Endothelial cell of umbilical vein (primary cell): ENCODE data around the gene ADAMTS12. TPM values are rescaled to one million over a fixed set of nuclear protein-coding genes. Genes with fewer than 3 reads are reported as not detected.

Experiments
- BruUV-seq: library from RNA; stranded (reverse); fragments of 400-500 nt; replicated peaks from 2 replicates; lab custom pipeline; 2021; lab: Mats Ljungman, UMichigan
- CTCF ChIA-PET: fragments of 300-600, 350-600 bp; sonication (Branson Sonifier 250); formaldehyde crosslinking; loops from one replicate; lab custom pipeline; 2021; ENCODE audit warnings: antibody characterized with exemption, inconsistent platforms; lab: Charles Lee
- POLR2A ChIA-PET: fragments of 300-600, 350-600 bp; sonication (Branson Sonifier 250); formaldehyde crosslinking; loops from one replicate; lab custom pipeline; 2021; ENCODE audit warnings: antibody characterized with exemption, inconsistent platforms; lab: Charles Lee
- DNase-seq: peaks from one replicate; pipeline ENCODE4 v3.0.0-alpha.2; 2011; ENCODE audit warnings: low read depth, low spot score
- FAIRE-seq: peaks from 2 replicates; lab custom pipeline; 2011; peaks lifted over from hg19 to GRCh38; lab: Jason Lieb, UNC
- H2AFZ ChIP-seq: 2 replicates; pipeline ENCODE4 v1.6.0; 2012; ENCODE audit warnings: low read depth, low read length, control low read depth, inconsistent platforms
- H3K27ac ChIP-seq: 2 replicates; pipeline ENCODE4 v1.5.1; 2011; ENCODE audit warnings: low read depth, mild to moderate bottlenecking, control low read depth, low read length, moderate library complexity; ENCODE audit not compliant: insufficient read depth
- H3K27me3 ChIP-seq, 2 experiments: 2 replicates each; pipeline versions ENCODE4 v1.6.0 to v1.6.1; 2011; ENCODE audit warnings: low read length in 2 of 2, mixed read lengths in 1 of 2; ENCODE audit not compliant: control insufficient read depth in 2 of 2, insufficient read depth in 2 of 2
- H3K36me3 ChIP-seq, 2 experiments: 2 replicates in 1 of 2; 3 replicates in 1 of 2; pipeline ENCODE4 v1.5.1; 2011; ENCODE audit warnings: low read length in 2 of 2, mild to moderate bottlenecking in 1 of 2, moderate library complexity in 1 of 2; ENCODE audit not compliant: control insufficient read depth in 2 of 2, insufficient read depth in 2 of 2; ENCODE audit errors: extremely low read depth in 1 of 2
- H3K4me1 ChIP-seq: 3 replicates; pipeline ENCODE4 v1.5.1; 2011; ENCODE audit warnings: mild to moderate bottlenecking, low read length; ENCODE audit not compliant: control insufficient read depth, insufficient read depth; ENCODE audit errors: extremely low read depth
- H3K4me2 ChIP-seq: 2 replicates; pipeline ENCODE4 v1.6.1; 2011; ENCODE audit warnings: low read length, control low read depth, mixed read lengths; ENCODE audit not compliant: insufficient read depth
- H3K4me3 ChIP-seq, 3 experiments: fragments of 200-600 bp in 1 of 3; sonication (generic), shearing (Covaris generic) in 1 of 3; replicated peaks in 1 of 3; 2 replicates each; pipeline ENCODE4 v1.5.1; 2011 to 2016; ENCODE audit warnings: control low read depth in 3 of 3, low read length in 3 of 3, mild to moderate bottlenecking in 2 of 3, inconsistent platforms in 1 of 3, low read depth in 1 of 3, moderate library complexity in 1 of 3; ENCODE audit not compliant: insufficient read depth in 1 of 3
- H3K79me2 ChIP-seq: 2 replicates; pipeline ENCODE4 v1.6.0; 2012; ENCODE audit warnings: low read length, inconsistent platforms; ENCODE audit not compliant: control insufficient read depth, insufficient read depth
- H3K9ac ChIP-seq: replicated peaks from 2 replicates; pipeline ENCODE3; 2011; ENCODE audit warnings: low read length, control low read depth; ENCODE audit not compliant: insufficient read depth; ENCODE audit errors: extremely low read depth
- H3K9me1 ChIP-seq: replicated peaks from 3 replicates; pipeline ENCODE4 v1.6.0; 2011; ENCODE audit warnings: mild to moderate bottlenecking, low read length; ENCODE audit not compliant: control insufficient read depth, insufficient read depth; ENCODE audit errors: extremely low read depth
- H3K9me3 ChIP-seq: replicated peaks from 2 replicates; pipeline ENCODE4 v1.5.1; 2012; ENCODE audit warnings: low read length, inconsistent platforms; ENCODE audit not compliant: control insufficient read depth, insufficient read depth
- H4K20me1 ChIP-seq: replicated peaks from 2 replicates; pipeline ENCODE3; 2011; ENCODE audit warnings: mild to moderate bottlenecking, low read length; ENCODE audit not compliant: control insufficient read depth, insufficient read depth; ENCODE audit errors: extremely low read depth
- EZH2 ChIP-seq: IDR thresholded peaks from 2 replicates; pipeline ENCODE4 v1.6.1; 2012; ENCODE audit warnings: borderline replicate concordance, low read depth, mild to moderate bottlenecking, moderate library complexity, low read length, inconsistent platforms; ENCODE audit not compliant: severe bottlenecking
- FOS ChIP-seq: IDR thresholded peaks from 2 replicates; pipeline ENCODE4 v1.6.1; 2011; ENCODE audit warnings: mild to moderate bottlenecking, low read length, moderate library complexity, borderline replicate concordance; ENCODE audit not compliant: insufficient read depth
- GATA2 ChIP-seq: IDR thresholded peaks from 2 replicates; pipeline ENCODE4 v1.7.0; 2011; ENCODE audit warnings: low read depth, mild to moderate bottlenecking, moderate library complexity, mixed read lengths, low read length; ENCODE audit not compliant: insufficient read length, insufficient read depth
- JUN ChIP-seq: IDR thresholded peaks from 2 replicates; pipeline ENCODE4 v1.6.1; 2011; ENCODE audit warnings: borderline replicate concordance, low read depth; ENCODE audit not compliant: insufficient read length, insufficient read depth
- MAX ChIP-seq: IDR thresholded peaks from 2 replicates; pipeline ENCODE4 v1.6.1; 2011; ENCODE audit not compliant: insufficient read depth, insufficient read length
- MYC ChIP-seq: IDR thresholded peaks from one replicate; pipeline ENCODE4 v1.6.1; 2011; ENCODE audit warnings: mild to moderate bottlenecking, low read depth, low read length
- POLR2A ChIP-seq: IDR thresholded peaks from 2 replicates; pipeline ENCODE4 v1.6.1; 2012; ENCODE audit warnings: low read depth, mild to moderate bottlenecking, control low read depth, low read length
- POLR2AphosphoS5 ChIP-seq: IDR thresholded peaks from 2 replicates; pipeline ENCODE4 v1.6.1; 2012; ENCODE audit warnings: low read depth, mild to moderate bottlenecking, control low read depth, low read length, moderate library complexity; ENCODE audit not compliant: insufficient read depth
- dilution Hi-C: fragments of 300-500 bp; cut with MboI; formaldehyde crosslinking; loops from one replicate; pipeline ENCODE4 v1.15.0; 2019; ENCODE audit warnings: low sequenced_read_pairs; ENCODE audit not compliant: extremely low pct_ligation_motif_present
- intact Hi-C: fragments of 100-400 bp; cut with micrococcal nuclease; formaldehyde crosslinking; loops from one replicate; pipeline ENCODE4 v1.10.0; 2022
- polyA plus RNA-seq, 4 experiments: library from polyadenylated mRNA; depleted of rRNA in 3 of 4; stranded (reverse) in 3 of 4; unstranded in 1 of 4; fragments of >200 nt; gene quantifications; 2 replicates each; pipeline versions ENCODE4 v1.2.1 to v1.2.3, GENCODE V29; 2011 to 2012; ENCODE audit warnings: missing spikeins in 1 of 4
- total RNA-seq: library from RNA; stranded (reverse); gene quantifications from 2 replicates; pipeline ENCODE4 v1.2.3, GENCODE V29; 2021
- TF ChIP-seq, protein P1 (sequence below), 2 donors: IDR thresholded peaks; 1 replicate in 1 of 2; 2 replicates in 1 of 2; pipeline ENCODE4 v1.5.1; 2011; ENCODE audit warnings: low read length in 2 of 2, mild to moderate bottlenecking in 2 of 2, moderate library complexity in 2 of 2, control low read depth in 1 of 2, inconsistent platforms in 1 of 2, low read depth in 1 of 2; ENCODE audit not compliant: insufficient read depth in 1 of 2; ENCODE audit errors: extremely low read depth in 1 of 2

ADAMTS12 gene
- total and polyA plus RNA-seq, 2 donors (not counting 3 experiments of a cell fraction or from before 2014, with no cell fraction given): 0.88 TPM; not detected in 1

DNA sequence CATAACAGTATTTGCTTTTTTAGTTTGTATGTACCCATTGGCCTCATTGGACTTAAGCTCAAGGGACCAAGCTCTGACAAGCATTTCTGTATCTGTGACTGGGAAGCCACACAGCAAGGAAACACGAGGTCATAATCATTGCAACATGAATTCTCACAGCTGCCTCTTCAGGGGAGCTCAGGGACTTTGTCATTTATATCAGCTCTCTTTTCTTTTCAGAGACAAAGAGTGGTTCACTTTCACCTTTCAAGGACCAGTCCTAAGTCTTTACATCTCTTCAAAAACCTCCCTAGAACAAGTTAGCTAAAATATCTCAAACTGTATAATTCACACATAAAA is 58.6 kb downstream of the ADAMTS12 start:
- dilution Hi-C loops (no loop called here), intact Hi-C loops (no loop called here)
- no peak overlapping the region for H3K9ac ChIP-seq
- H3K9me1 ChIP-seq: no peaks in the 10 kb centered on the region
- no peak overlapping the region for H2AFZ ChIP-seq
- ChIA-PET CTCF (no interaction called here), POLR2A (no interaction called here)
- H4K20me1 ChIP-seq: no peaks in the 10 kb centered on the region
- no peaks in the 10 kb centered on the region for H3K36me3 ChIP-seq
- no peak overlapping the region for H3K27ac ChIP-seq
- H3K79me2 ChIP-seq: no peaks in the 10 kb centered on the region
- TF ChIP-seq POLR2A (no peak), MAX (no peak), GATA2 (no peak), POLR2AphosphoS5 (no peak), MYC (no peak), JUN (no peak), FOS (no peak), EZH2 (no peak)
- TF ChIP-seq, protein P1, sequence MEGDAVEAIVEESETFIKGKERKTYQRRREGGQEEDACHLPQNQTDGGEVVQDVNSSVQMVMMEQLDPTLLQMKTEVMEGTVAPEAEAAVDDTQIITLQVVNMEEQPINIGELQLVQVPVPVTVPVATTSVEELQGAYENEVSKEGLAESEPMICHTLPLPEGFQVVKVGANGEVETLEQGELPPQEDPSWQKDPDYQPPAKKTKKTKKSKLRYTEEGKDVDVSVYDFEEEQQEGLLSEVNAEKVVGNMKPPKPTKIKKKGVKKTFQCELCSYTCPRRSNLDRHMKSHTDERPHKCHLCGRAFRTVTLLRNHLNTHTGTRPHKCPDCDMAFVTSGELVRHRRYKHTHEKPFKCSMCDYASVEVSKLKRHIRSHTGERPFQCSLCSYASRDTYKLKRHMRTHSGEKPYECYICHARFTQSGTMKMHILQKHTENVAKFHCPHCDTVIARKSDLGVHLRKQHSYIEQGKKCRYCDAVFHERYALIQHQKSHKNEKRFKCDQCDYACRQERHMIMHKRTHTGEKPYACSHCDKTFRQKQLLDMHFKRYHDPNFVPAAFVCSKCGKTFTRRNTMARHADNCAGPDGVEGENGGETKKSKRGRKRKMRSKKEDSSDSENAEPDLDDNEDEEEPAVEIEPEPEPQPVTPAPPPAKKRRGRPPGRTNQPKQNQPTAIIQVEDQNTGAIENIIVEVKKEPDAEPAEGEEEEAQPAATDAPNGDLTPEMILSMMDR (IDR thresholded peaks at IDR 0.05; ENCODE audit: extremely low read depth in 1 of 2, insufficient read depth in 1 of 2, low read depth in 1 of 2, low read length in 2 of 2): no peak
- H3K4me1 ChIP-seq: peaks cover under 1% of the 10 kb centered on the region
- FAIRE-seq (no peak), DNase-seq (no peak)
- no peaks in the 10 kb centered on the region for H3K9me3 ChIP-seq
- no peak overlapping the region for H3K4me3 ChIP-seq
- BruUV-seq: no TSS peak
- H3K4me2 ChIP-seq: no peak overlapping the region
- H3K27me3 ChIP-seq: no peaks in the 10 kb centered on the region
